Measurements from ENCODE around the gene SLC25A6. TPM values are rescaled to one million over a fixed set of nuclear protein-coding genes. Genes with fewer than 3 reads are reported as not detected.
"Not testable (repeated sequence)": the region's sequence is repeated elsewhere in the genome, so short reads cannot be mapped to it uniquely, and the experiment has no call there.

The SLC25A6 gene
- total RNA-seq, 1 donor: 311 TPM

GRCh38 chrX:1427756-1428155, 35.8 kb upstream of the SLC25A6 start:
- no peak overlapping the region for H3K4me3 ChIP-seq (ENCODE audit: low read depth, low read length)
- no peak for DNase-seq (ENCODE audit: low read depth)
- TF ChIP-seq CTCF (IDR thresholded peaks at IDR 0.05; ENCODE audit: insufficient read depth, low read length): no peak

GRCh38 chrX:1426321-1426720, 34.4 kb upstream of the SLC25A6 start:
- not testable (repeated sequence) for DNase-seq (ENCODE audit: low read depth); H3K4me3 ChIP-seq (ENCODE audit: low read depth, low read length)

GRCh38 chrX:1425381-1425780, 33.5 kb upstream of the SLC25A6 start:
- H3K4me3 ChIP-seq (ENCODE audit: low read depth, low read length): no peak overlapping the region
- no peak for DNase-seq (ENCODE audit: low read depth)
- TF ChIP-seq CTCF (IDR thresholded peaks at IDR 0.05; ENCODE audit: insufficient read depth, low read length): no peak

GRCh38 chrX:1424147-1424851, 32.4 kb upstream of the SLC25A6 start:
- no peak for DNase-seq (ENCODE audit: low read depth)
- no peak for TF ChIP-seq CTCF (IDR thresholded peaks at IDR 0.05; ENCODE audit: insufficient read depth, low read length)
- H3K4me3 ChIP-seq (ENCODE audit: low read depth, low read length): no peak overlapping the region

GRCh38 chrX:1423215-1423614, 31.3 kb upstream of the SLC25A6 start:
- no peak overlapping the region for H3K4me3 ChIP-seq (ENCODE audit: low read depth, low read length)
- DNase-seq (ENCODE audit: low read depth): no peak
- TF ChIP-seq CTCF (IDR thresholded peaks at IDR 0.05; ENCODE audit: insufficient read depth, low read length): no peak

- H3K4me3 ChIP-seq (ENCODE audit: low read depth, low read length): no peak overlapping the region
- no peak for DNase-seq (ENCODE audit: low read depth)
- TF ChIP-seq CTCF (IDR thresholded peaks at IDR 0.05; ENCODE audit: insufficient read depth, low read length): no peak
Observed at GRCh38 chrX:1422135-1422465, 30.2 kb upstream of the SLC25A6 start.

- H3K4me3 ChIP-seq (ENCODE audit: low read depth, low read length): no peak overlapping the region
- DNase-seq (ENCODE audit: low read depth): no peak
- TF ChIP-seq CTCF (IDR thresholded peaks at IDR 0.05; ENCODE audit: insufficient read depth, low read length): no peak
Observed at GRCh38 chrX:1421433-1422134, 29.7 kb upstream of the SLC25A6 start.

Measured in fibroblast of the aortic adventitia (primary cell).